ENCODE data around the gene PRDM16. TPM values are rescaled to one million over a fixed set of nuclear protein-coding genes. Genes with fewer than 3 reads are reported as not detected.

PRDM16 gene
- total RNA-seq, 1 donor from 2014 or later = not detected

- no peak overlapping the region for H3K4me3 Mint-ChIP-seq (ENCODE audit: low read depth)
- peaks cover 6% of the 10 kb centered on the region for H3K27me3 Mint-ChIP-seq (ENCODE audit: low read depth)
- H3K36me3 Mint-ChIP-seq (ENCODE audit: low read depth) = no peaks in the 10 kb centered on the region
- no peaks in the 10 kb centered on the region for H3K4me1 Mint-ChIP-seq (ENCODE audit: low read depth)
- intact Hi-C loops (cut with micrococcal nuclease) = no loop called here
- DNase-seq (ENCODE audit: low spot score) = no peak
- no peak overlapping the region for H3K27ac Mint-ChIP-seq
- H3K9me3 Mint-ChIP-seq = no peaks in the 10 kb centered on the region
These were observed 318.4 kb downstream of the PRDM16 start for GRCh38 chr1:3387401-3387800.

DNA sequence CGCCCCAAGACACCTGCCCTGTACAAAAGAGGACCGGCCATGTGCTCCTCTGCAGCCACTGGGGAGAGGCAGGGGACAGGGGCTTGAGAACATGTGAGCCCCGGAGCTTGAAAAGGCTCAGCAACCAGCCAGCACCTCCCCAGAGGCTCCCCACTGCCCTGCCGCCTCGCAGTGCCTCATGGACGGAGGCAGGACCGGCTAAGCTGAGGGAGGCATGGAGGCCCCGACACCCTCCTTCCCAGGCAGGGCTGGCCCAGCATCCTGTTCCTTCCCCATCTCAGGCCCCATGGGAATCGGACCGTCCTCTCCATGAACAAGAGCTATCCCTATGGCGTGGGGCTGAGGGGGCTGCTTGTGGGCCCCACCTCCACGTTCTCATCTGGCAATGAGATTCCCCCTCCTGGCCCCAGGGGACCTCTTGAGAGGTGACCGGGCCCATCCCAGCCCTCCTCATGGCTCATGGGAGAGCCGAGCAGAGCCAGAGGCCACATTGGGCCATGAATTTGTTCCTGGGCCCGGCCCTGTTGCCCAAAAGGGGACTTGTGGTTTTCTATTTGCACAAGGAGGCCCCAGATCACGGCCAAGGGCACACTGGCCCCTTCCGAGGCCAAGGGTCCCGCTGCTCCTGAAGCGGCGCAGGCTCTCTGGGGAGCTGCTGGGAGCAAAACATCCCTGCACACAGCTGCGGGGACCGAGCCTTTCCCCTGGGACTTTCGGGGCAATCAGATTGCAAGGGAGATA, 320.3 kb downstream of the PRDM16 start:
- DNase-seq (ENCODE audit: low spot score) = no peak
- intact Hi-C loops (cut with micrococcal nuclease) = no loop called here
- Mint-ChIP-seq H3K9me3 (no peaks in the 10 kb centered on the region), H3K27ac (no peak overlapping the region), H3K36me3 (ENCODE audit: low read depth) (no peaks in the 10 kb centered on the region), H3K4me3 (ENCODE audit: low read depth) (no peak overlapping the region), H3K4me1 (ENCODE audit: low read depth) (no peaks in the 10 kb centered on the region), H3K27me3 (ENCODE audit: low read depth) (peaks cover 17% of the 10 kb centered on the region)

DNA sequence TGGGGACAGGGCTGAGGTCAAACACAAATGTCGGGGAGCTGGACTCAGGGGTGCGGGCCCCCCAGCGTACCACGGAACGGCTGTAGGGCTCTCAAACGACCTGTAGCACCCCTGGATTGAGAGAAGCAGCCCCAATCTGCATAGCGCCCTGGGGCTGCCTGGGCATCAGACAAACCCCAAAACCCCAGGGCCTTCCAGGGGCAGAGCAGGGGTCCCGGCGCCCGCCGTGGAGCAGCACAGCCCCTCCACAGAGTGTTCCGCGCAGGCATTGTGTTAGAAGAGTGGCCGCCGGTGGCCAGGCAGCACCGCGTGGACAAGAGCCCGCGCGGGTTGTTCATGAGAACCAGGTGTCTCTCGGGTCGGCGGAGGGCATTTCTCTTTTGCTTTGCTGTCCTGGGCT, 321.3 kb downstream of the PRDM16 start:
- H3K4me1 Mint-ChIP-seq (ENCODE audit: low read depth) = no peaks in the 10 kb centered on the region
- no peaks in the 10 kb centered on the region for H3K36me3 Mint-ChIP-seq (ENCODE audit: low read depth)
- H3K9me3 Mint-ChIP-seq = no peaks in the 10 kb centered on the region
- H3K27me3 Mint-ChIP-seq (ENCODE audit: low read depth) = peaks cover 22% of the 10 kb centered on the region
- no peak overlapping the region for H3K27ac Mint-ChIP-seq
- intact Hi-C loops (cut with micrococcal nuclease) = no loop called here
- no peak for DNase-seq (ENCODE audit: low spot score)
- no peak overlapping the region for H3K4me3 Mint-ChIP-seq (ENCODE audit: low read depth)

DNA sequence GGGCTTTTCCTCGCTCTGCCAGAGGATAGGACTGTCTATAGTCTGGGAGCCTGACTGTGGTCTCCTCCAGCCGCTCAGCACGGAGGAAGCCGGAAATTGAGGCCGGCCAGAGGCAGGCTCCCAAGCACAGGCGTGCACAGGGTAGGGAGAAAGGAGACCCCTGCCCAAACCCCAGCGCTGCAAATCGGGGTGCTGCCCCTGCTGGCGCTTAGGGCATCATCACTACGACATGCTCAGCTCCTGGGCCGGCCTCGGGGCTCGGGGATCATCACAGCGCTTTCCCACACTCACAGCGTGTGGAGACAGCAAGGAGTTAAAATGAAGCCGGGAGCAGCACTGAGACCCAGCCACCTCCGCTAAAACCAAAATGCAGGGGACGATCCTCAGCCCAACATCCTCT, 322.7 kb downstream of the PRDM16 start:
- no peak for DNase-seq (ENCODE audit: low spot score)
- peaks cover 26% of the 10 kb centered on the region for H3K27me3 Mint-ChIP-seq (ENCODE audit: low read depth)
- H3K4me3 Mint-ChIP-seq (ENCODE audit: low read depth) = no peak overlapping the region
- H3K4me1 Mint-ChIP-seq (ENCODE audit: low read depth) = no peaks in the 10 kb centered on the region
- no peaks in the 10 kb centered on the region for H3K9me3 Mint-ChIP-seq
- no peak overlapping the region for H3K27ac Mint-ChIP-seq
- H3K36me3 Mint-ChIP-seq (ENCODE audit: low read depth) = no peaks in the 10 kb centered on the region
- intact Hi-C loops (cut with micrococcal nuclease) = no loop called here

DNA sequence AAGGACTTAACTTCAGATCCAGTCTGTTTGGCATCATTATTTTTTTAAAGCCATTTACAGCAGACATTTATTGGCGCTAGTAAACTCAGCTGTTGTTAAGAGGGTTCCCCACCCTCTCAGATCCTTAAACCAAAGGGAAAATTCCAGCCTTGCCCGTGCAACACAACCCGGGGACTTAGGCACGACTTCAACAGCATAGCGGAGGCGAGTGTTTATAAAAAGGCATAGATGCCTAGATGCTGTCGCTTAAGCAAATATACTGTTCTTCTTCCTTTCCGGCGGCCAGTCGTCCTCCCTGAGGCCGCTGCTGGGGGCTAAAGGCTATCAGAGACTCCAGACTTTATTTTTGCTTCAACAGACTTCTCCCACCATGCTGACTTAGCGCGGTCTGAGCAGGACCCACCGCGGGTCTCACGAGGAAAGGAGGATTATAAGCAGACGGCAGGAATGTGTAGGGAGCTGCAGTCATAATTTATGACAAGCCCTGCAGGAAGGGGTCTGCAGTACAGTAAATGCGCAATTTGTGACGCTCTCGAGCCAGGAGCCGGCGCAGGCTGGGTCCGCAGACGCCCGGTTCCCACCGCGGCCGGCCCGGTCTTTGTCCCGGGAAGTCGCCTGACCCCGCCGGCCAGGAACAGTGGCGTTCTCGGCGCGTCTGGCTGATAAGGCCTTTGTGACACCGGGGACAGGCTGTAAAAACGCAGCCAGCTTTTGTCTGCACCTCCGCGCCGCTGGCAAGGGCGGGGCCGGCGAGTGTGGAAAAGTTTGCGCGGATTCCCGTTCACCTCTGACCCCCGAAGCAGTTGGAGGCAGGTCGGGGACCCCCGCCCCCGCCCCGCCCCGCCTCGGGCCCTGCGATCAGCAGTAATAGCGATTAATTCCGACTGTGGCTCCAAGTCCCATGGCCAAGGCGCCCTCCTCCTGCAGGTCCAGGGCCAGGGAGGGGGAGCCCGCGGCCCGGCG, 324.3 kb downstream of the PRDM16 start:
- Mint-ChIP-seq H3K27me3 (ENCODE audit: low read depth) (peaks cover 26% of the 10 kb centered on the region), H3K36me3 (ENCODE audit: low read depth) (no peaks in the 10 kb centered on the region), H3K9me3 (no peaks in the 10 kb centered on the region), H3K4me3 (ENCODE audit: low read depth) (no peak overlapping the region), H3K4me1 (ENCODE audit: low read depth) (no peaks in the 10 kb centered on the region), H3K27ac (no peak overlapping the region)
- DNase-seq (ENCODE audit: low spot score) = no peak
- intact Hi-C loops (cut with micrococcal nuclease) = no loop called here

DNA sequence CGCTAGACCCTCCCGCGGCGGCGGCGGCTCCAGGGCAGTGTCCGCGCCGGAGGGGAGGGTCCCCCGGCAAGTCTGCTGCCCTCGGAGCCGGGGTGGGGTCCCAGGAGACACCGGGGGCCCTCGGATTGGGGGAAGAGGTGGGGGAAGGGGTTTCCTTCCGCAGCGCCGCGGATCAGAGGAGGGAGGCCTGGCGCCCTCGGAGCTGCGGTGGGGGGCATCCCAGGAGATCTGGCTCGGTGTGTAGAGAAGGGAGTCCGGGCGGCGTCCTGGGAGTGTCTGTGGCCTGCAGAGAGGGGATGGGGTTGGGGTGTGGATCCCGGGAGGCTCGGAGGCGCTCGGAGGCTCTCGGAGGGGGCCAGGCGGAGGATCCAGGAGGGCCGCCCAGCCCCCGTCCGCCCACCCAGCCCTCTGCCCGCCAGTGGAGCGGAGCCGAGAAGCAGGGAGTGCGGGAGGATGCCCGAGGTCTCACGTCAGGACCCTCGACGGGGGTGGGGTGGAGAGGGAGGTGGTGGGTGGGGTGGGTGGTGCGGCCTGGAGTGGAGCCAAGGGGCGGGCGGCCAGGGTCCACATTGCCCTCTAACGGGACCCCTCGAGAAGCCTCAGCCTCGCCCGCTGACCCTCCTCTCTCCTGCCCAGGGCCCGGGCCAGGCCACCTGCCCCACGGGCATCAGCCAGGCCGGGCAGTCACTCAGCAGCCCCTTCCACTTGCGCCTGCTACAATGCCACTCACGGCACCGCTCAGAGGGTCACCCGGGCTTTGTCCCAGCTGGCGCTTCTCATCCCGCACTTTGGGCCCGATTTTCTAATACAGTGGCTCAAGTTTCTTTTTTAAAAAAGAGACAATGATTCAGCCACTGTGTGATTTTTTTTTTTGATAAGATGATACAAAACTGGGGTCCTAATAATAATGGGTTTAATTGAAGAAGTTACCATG, 325.3 kb downstream of the PRDM16 start:
- no peaks in the 10 kb centered on the region for H3K36me3 Mint-ChIP-seq (ENCODE audit: low read depth)
- intact Hi-C loops (cut with micrococcal nuclease) = no loop called here
- DNase-seq (ENCODE audit: low spot score) = no peak
- H3K9me3 Mint-ChIP-seq = no peaks in the 10 kb centered on the region
- H3K27ac Mint-ChIP-seq = no peak overlapping the region
- no peaks in the 10 kb centered on the region for H3K4me1 Mint-ChIP-seq (ENCODE audit: low read depth)
- H3K27me3 Mint-ChIP-seq (ENCODE audit: low read depth) = peaks cover 26% of the 10 kb centered on the region
- H3K4me3 Mint-ChIP-seq (ENCODE audit: low read depth) = no peak overlapping the region

- Mint-ChIP-seq H3K27me3 (ENCODE audit: low read depth) (peaks cover 26% of the 10 kb centered on the region), H3K4me1 (ENCODE audit: low read depth) (no peaks in the 10 kb centered on the region), H3K36me3 (ENCODE audit: low read depth) (no peaks in the 10 kb centered on the region), H3K4me3 (ENCODE audit: low read depth) (no peak overlapping the region), H3K27ac (no peak overlapping the region), H3K9me3 (no peaks in the 10 kb centered on the region)
- intact Hi-C loops (cut with micrococcal nuclease) = no loop called here
- DNase-seq (ENCODE audit: low spot score) = no peak
These were observed 327.4 kb downstream of the PRDM16 start for GRCh38 chr1:3396411-3396810.

DNA sequence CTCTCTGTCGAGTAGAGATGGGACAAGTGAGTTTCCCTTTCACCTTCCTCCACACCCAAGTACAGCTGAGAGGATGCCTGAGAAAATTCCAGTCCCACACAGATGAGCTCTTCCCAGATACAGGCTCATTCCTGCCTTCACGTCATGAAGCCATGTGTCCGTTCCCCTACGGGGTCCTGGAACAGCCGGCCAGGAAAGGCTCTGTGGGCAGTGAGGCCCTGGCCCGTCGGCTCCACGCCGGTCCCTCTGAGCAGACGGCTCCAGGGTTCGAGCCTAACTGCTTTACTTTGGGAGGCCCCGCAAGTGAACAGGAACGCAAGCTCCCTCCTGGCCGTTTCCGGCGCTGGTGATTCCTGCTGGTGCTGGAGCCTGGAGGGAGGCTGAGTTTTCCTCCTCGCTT, 328.3 kb downstream of the PRDM16 start:
- intact Hi-C loops (cut with micrococcal nuclease) = no loop called here
- Mint-ChIP-seq H3K36me3 (ENCODE audit: low read depth) (no peaks in the 10 kb centered on the region), H3K27ac (no peak overlapping the region), H3K4me3 (ENCODE audit: low read depth) (no peak overlapping the region), H3K27me3 (ENCODE audit: low read depth) (peaks cover 21% of the 10 kb centered on the region), H3K4me1 (ENCODE audit: low read depth) (no peaks in the 10 kb centered on the region), H3K9me3 (no peaks in the 10 kb centered on the region)
- DNase-seq (ENCODE audit: low spot score) = no peak

- H3K9me3 Mint-ChIP-seq = no peaks in the 10 kb centered on the region
These were observed 329.6 kb downstream of the PRDM16 start for GRCh38 chr1:3398396-3399140.

GRCh38 chr1:3399732-3400131, 330.7 kb downstream of the PRDM16 start:
- H3K4me1 Mint-ChIP-seq (ENCODE audit: low read depth) = no peaks in the 10 kb centered on the region

More at GRCh38 chr1:3398396-3399140, 329.6 kb downstream of the PRDM16 start:
- Mint-ChIP-seq H3K4me3 (ENCODE audit: low read depth) (no peak overlapping the region), H3K27ac (no peak overlapping the region), H3K27me3 (ENCODE audit: low read depth) (peaks cover 10% of the 10 kb centered on the region), H3K36me3 (ENCODE audit: low read depth) (no peaks in the 10 kb centered on the region), H3K4me1 (ENCODE audit: low read depth) (no peaks in the 10 kb centered on the region)
- no peak for DNase-seq (ENCODE audit: low spot score)
- intact Hi-C loops (cut with micrococcal nuclease) = no loop called here

GRCh38 chr1:3401585-3402257, 332.7 kb downstream of the PRDM16 start:
- H3K27ac Mint-ChIP-seq = no peak overlapping the region
- intact Hi-C loops (cut with micrococcal nuclease) = no loop called here
- H3K4me1 Mint-ChIP-seq (ENCODE audit: low read depth) = no peaks in the 10 kb centered on the region
- no peaks in the 10 kb centered on the region for H3K9me3 Mint-ChIP-seq
- no peaks in the 10 kb centered on the region for H3K27me3 Mint-ChIP-seq (ENCODE audit: low read depth)
- H3K4me3 Mint-ChIP-seq (ENCODE audit: low read depth) = no peak overlapping the region
- DNase-seq (ENCODE audit: low spot score) = no peak
- H3K36me3 Mint-ChIP-seq (ENCODE audit: low read depth) = no peaks in the 10 kb centered on the region

More at GRCh38 chr1:3399732-3400131, 330.7 kb downstream of the PRDM16 start:
- Mint-ChIP-seq H3K27ac (no peak overlapping the region), H3K36me3 (ENCODE audit: low read depth) (no peaks in the 10 kb centered on the region), H3K4me3 (ENCODE audit: low read depth) (no peak overlapping the region), H3K9me3 (no peaks in the 10 kb centered on the region), H3K27me3 (ENCODE audit: low read depth) (peaks cover 7% of the 10 kb centered on the region)
- DNase-seq (ENCODE audit: low spot score) = no peak
- intact Hi-C loops (cut with micrococcal nuclease) = no loop called here

All from activated T-helper 2 cell treated with anti-CD3 and anti-CD28 coated beads, Interferon-gamma antibody, Interleukin-2, Interleukin-4, amounts not matched to agents 10 μg/mL and 5 μg/mL and 100 μg/mL, durations not matched to agents 14 hours and 24 hours and 36 hours (primary cell).